Central memory CD8-positive, alpha-beta T cell (primary cell): Measurements from ENCODE around the gene KSR1.
"Not testable (repeated sequence)": the region's sequence is repeated elsewhere in the genome, so short reads cannot be mapped to it uniquely, and the experiment has no call there.

Experiments
- ATAC-seq: fragments of 150-1000 bp; cut with Tn5 transposase; replicated peaks from 2 replicates; pipeline ENCODE4 v1.10.0; 2022; ENCODE audit warnings: mild to moderate bottlenecking, moderate FRiP score, moderate number of reproducible peaks; ENCODE audit not compliant: poor library complexity, severe bottlenecking; ENCODE audit errors: extremely low read depth
- DNase-seq, 2 donors: peaks; one replicate each; pipeline ENCODE4 v3.0.0; 2021; ENCODE audit warnings: low spot score in 2 of 2
- H3K27ac Mint-ChIP-seq: one replicate; pipeline ENCODE4 v1.8.0; 2022; ENCODE audit warnings: low read depth, mild to moderate bottlenecking, moderate library complexity, mixed read lengths
- H3K27me3 Mint-ChIP-seq: one replicate; pipeline ENCODE4 v1.8.0; 2022; ENCODE audit warnings: mixed read lengths
- H3K36me3 Mint-ChIP-seq: one replicate; pipeline ENCODE4 v1.8.0; 2022; ENCODE audit warnings: mild to moderate bottlenecking, moderate library complexity, mixed read lengths; ENCODE audit not compliant: insufficient read depth
- H3K4me1 Mint-ChIP-seq: one replicate; pipeline ENCODE4 v1.8.0; 2022; ENCODE audit warnings: mixed read lengths
- H3K4me3 Mint-ChIP-seq: one replicate; pipeline ENCODE4 v1.8.0; 2022; ENCODE audit warnings: mild to moderate bottlenecking, moderate library complexity, mixed read lengths
- H3K9me3 Mint-ChIP-seq: one replicate; pipeline ENCODE4 v1.8.0; 2022; ENCODE audit warnings: mixed read lengths

The KSR1 gene

DNA sequence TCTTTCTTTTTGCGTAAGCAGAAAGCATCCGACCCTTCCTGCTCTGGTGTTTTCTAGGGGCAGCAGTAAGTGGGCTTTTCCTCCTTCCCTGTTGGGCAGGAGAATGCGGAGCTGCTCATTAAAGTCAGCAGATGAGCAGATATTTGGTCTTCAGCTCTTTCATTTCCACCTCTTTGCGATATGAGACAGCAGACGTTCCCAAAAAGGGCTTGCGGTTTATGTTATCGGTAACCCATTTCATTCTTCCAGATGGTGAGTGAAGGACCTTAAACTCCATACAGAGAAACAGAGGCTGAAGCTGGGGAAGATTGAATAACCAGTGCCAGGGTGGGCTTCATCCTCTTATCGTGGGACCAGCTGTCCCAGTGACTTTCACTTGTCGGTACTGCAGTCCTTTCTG lies 40.7 kb downstream of the KSR1 start:
- ATAC-seq, result no peak
- Mint-ChIP-seq H3K4me1 (peaks cover 23% of the 10 kb centered on the region), H3K4me3 (no peak overlapping the region), H3K27ac (no peak overlapping the region), H3K9me3 (no peaks in the 10 kb centered on the region), H3K27me3 (no peaks in the 10 kb centered on the region), H3K36me3 (peaks cover 3% of the 10 kb centered on the region)
- no peak for DNase-seq

DNA sequence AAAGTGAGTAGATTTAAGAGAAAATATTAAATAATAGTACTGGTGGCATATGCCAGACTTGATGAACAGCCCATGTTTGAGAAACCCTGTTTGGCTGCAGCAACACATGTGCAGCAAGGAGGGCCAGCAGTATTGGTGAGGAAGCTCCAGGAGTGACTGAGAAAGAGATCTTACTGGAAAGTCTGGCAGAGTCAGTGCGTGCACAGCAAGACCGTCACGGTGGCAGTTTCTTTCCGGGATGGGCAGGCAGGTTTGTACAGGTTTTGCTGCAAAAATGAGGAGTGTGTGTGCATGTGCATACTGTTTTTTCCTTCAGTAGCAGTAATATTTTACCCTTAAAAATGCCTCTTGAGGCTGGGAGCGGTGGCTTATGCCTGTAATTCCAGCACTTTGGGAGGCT lies 41.4 kb downstream of the KSR1 start:
- DNase-seq (no peak), ATAC-seq (no peak)
- no peaks in the 10 kb centered on the region for H3K27me3 Mint-ChIP-seq
- H3K4me1 Mint-ChIP-seq, result peaks cover 17% of the 10 kb centered on the region
- H3K4me3 Mint-ChIP-seq, result no peak overlapping the region
- H3K27ac Mint-ChIP-seq, result no peak overlapping the region
- no peaks in the 10 kb centered on the region for H3K9me3 Mint-ChIP-seq
- peaks cover 6% of the 10 kb centered on the region for H3K36me3 Mint-ChIP-seq

DNA sequence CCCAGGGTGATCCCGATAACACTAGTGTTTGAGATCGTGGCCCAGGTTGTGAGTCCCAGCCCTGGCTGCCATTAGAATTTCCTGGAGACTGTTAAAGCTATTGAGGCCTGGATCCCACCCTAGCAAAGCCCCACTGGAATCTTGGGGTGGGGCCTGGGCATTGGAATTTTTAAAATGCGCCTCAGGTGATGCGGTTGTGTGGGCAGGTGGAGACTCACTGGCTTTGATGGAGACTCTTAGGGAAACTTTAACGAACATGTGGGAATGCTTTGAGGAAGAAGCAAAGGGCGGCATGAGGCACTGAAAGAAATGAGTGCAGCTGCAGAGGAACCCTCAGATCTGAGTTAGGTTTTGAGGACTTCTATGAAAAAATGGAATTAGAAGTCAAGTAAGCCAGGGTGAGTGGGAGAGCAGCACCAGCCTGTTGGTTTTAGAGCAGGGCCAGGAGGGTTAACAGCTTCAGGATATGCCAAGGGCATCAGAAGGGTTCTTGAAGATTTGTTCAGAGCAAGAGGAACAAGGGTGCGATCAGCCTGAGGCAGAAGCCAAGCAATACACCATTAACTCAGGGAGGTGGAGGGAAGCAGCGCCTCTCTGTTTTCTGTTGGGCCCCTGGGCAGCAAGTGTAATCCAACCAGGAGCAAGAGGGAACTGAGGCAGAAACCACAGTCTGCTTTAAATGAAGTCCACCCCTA lies 42.5 kb downstream of the KSR1 start:
- Mint-ChIP-seq H3K4me1 (peaks cover 19% of the 10 kb centered on the region), H3K27ac (peak overlapping the region; percentile 19), H3K36me3 (peaks cover 7% of the 10 kb centered on the region), H3K4me3 (no peak overlapping the region), H3K9me3 (no peaks in the 10 kb centered on the region), H3K27me3 (no peaks in the 10 kb centered on the region)
- ATAC-seq, result no peak
- DNase-seq, result no peak

- Mint-ChIP-seq H3K27me3 (no peaks in the 10 kb centered on the region), H3K4me1 (peaks cover 17% of the 10 kb centered on the region), H3K4me3 (no peak overlapping the region), H3K27ac (peak overlapping the region; percentile 19), H3K9me3 (no peaks in the 10 kb centered on the region), H3K36me3 (peaks cover 7% of the 10 kb centered on the region)
- ATAC-seq (no peak), DNase-seq (no peak)
These were observed 43.4 kb downstream of the KSR1 start for GRCh38 chr17:27499451-27500265.

- peaks cover 11% of the 10 kb centered on the region for H3K36me3 Mint-ChIP-seq
- not testable (repeated sequence) for H3K9me3 Mint-ChIP-seq, H3K4me3 Mint-ChIP-seq, DNase-seq, ATAC-seq, H3K27ac Mint-ChIP-seq, H3K27me3 Mint-ChIP-seq
- peaks cover 27% of the 10 kb centered on the region for H3K4me1 Mint-ChIP-seq
These were observed 45.1 kb downstream of the KSR1 start for GRCh38 chr17:27501338-27501737.

DNA sequence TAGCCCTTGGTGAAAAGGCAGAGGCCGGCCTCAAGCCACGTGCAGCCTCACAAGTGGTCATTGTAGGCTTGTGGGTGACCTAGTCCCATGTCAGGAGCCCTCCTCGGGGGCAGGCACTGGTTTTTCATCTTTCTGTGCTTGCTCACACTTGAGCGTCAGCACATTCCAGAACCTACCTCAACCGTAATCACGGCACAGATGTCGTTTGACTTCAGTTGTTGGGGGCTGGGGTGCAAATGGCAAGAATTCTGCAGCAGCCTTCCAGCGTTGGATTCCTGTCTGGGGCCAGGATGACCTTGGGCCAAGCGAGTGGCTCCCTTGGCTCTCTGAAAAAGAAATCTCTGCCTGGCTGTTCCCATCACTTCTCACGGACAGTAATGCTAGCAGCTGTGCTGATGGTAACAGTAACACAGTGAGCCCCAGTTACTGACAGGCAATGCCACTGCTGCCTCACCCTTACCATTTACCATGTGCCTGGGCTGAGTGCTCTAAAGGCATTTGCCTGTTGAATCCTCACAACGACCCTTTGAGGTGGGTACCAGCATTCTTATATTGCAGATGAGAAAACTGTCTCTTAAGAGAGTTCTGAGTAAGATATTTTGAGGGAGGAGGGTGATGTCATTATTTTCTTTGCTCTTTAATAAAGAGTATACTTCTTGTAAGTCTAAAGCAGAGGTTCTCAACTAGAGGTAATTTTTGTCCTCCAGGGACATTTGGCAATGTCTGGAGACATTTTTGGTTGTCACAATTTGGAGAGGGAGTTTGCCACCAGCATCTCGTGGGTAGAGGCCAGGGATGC lies 46.5 kb downstream of the KSR1 start:
- H3K27ac Mint-ChIP-seq, result no peak overlapping the region

GRCh38 chr17:27503611-27504010 lies 47.4 kb downstream of the KSR1 start:
- H3K27ac Mint-ChIP-seq, result no peak overlapping the region
- H3K4me3 Mint-ChIP-seq, result no peak overlapping the region

More for the DNA sequence above, 46.5 kb downstream of the KSR1 start:
- Mint-ChIP-seq H3K4me1 (peaks cover 33% of the 10 kb centered on the region), H3K36me3 (peaks cover 13% of the 10 kb centered on the region), H3K9me3 (no peaks in the 10 kb centered on the region), H3K4me3 (no peak overlapping the region), H3K27me3 (no peaks in the 10 kb centered on the region)
- no peak for DNase-seq
- no peak for ATAC-seq

GRCh38 chr17:27504188-27504995 lies 48.1 kb downstream of the KSR1 start:
- Mint-ChIP-seq H3K9me3 (no peaks in the 10 kb centered on the region), H3K4me3 (no peak overlapping the region), H3K36me3 (peaks cover 11% of the 10 kb centered on the region), H3K27me3 (no peaks in the 10 kb centered on the region), H3K27ac (no peak overlapping the region), H3K4me1 (peaks cover 33% of the 10 kb centered on the region)
- ATAC-seq, result no peak
- no peak for DNase-seq

More at GRCh38 chr17:27503611-27504010, 47.4 kb downstream of the KSR1 start:
- ATAC-seq (no peak), DNase-seq (no peak)
- Mint-ChIP-seq H3K4me1 (peaks cover 33% of the 10 kb centered on the region), H3K36me3 (peaks cover 12% of the 10 kb centered on the region), H3K9me3 (no peaks in the 10 kb centered on the region), H3K27me3 (no peaks in the 10 kb centered on the region)

GRCh38 chr17:27506348-27507218 lies 50.3 kb downstream of the KSR1 start:
- Mint-ChIP-seq H3K4me3 (no peak overlapping the region), H3K4me1 (peaks cover 38% of the 10 kb centered on the region), H3K9me3 (no peaks in the 10 kb centered on the region), H3K27ac (peak overlapping the region; percentile 56), H3K27me3 (no peaks in the 10 kb centered on the region), H3K36me3 (peaks cover 11% of the 10 kb centered on the region)
- no peak for DNase-seq
- ATAC-seq, result no peak

- H3K4me3 Mint-ChIP-seq, result no peak overlapping the region
- no peaks in the 10 kb centered on the region for H3K27me3 Mint-ChIP-seq
- H3K4me1 Mint-ChIP-seq, result peaks cover 35% of the 10 kb centered on the region
- H3K27ac Mint-ChIP-seq, result peak overlapping the region; percentile 59
- ATAC-seq, result no peak
- peaks cover 3% of the 10 kb centered on the region for H3K36me3 Mint-ChIP-seq
- H3K9me3 Mint-ChIP-seq, result no peaks in the 10 kb centered on the region
- no peak for DNase-seq
These were observed 55.1 kb downstream of the KSR1 start for GRCh38 chr17:27511168-27511883.

- H3K4me3 Mint-ChIP-seq, result no peak overlapping the region
- H3K36me3 Mint-ChIP-seq, result no peaks in the 10 kb centered on the region
- ATAC-seq, result no peak
- no peaks in the 10 kb centered on the region for H3K27me3 Mint-ChIP-seq
- no peak for DNase-seq
- no peak overlapping the region for H3K27ac Mint-ChIP-seq
- peaks cover 30% of the 10 kb centered on the region for H3K4me1 Mint-ChIP-seq
- H3K9me3 Mint-ChIP-seq, result no peaks in the 10 kb centered on the region
These were observed 55.8 kb downstream of the KSR1 start for GRCh38 chr17:27512031-27512430.
